HCEC 1CT (cell line): ENCODE results near the gene THSD4.

Source experiments
- DNase-seq: peaks from one replicate; pipeline ENCODE4 v3.0.0-alpha.2; 2017

The THSD4 gene

DNA sequence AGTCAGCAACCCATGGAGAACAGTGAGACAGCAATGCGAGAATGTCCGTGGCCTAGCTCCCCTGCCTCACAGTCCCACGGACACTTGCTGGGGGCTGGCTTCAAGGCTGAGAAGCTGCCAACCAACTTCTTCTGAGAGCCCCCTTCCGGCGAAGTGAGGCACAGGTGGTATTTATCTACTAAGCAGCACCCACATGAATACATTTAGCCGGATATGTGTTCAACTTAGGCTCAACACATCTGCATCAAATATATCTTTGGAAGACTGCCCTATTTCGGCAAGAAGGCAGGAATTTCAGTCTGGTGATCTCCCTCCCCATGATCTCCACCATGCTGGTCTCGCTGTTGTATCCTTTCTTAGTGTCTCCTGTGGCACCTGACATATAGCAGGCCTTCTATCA, 354.1 kb downstream of the THSD4 start:
- DNase-seq: no peak

DNA sequence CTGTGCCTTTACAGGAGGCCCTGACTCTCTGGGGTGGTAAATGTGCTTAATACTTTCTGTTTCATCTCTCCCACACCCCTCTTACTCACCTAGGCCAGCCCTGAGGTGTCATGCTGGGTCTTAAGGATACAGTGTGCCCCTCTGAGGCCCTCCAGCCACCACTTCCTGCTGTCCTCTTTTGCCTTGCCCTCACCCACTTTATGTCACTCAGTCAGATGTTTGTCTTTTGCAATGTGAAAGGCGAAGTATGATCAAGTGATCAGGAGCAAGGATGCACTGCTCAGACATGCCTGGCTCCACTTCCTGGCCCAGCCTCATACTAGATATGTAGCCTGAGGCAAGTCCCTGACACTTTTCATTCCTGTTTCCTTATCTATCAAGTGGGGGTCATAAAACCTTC, 356.1 kb downstream of the THSD4 start:
- no peak for DNase-seq

DNA sequence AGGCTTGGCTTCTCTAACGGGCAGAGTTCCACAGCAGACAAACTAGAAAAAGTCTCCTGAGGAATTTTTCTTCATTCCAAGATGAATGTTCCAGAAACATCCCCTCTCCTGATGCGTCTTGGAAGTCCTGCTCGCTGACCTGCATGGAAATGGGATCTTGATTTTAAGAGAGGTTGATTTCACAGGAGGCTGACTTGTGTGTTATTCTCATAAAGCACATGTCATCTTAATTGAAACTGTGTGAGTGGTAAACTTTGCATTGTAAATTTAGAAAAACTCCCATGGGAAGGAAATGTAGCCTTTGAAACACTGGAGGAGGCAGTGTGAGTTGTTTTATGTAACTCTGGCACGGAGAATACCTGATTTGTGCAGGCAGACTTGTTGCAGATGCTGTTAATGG, 357.3 kb downstream of the THSD4 start:
- no peak for DNase-seq

DNA sequence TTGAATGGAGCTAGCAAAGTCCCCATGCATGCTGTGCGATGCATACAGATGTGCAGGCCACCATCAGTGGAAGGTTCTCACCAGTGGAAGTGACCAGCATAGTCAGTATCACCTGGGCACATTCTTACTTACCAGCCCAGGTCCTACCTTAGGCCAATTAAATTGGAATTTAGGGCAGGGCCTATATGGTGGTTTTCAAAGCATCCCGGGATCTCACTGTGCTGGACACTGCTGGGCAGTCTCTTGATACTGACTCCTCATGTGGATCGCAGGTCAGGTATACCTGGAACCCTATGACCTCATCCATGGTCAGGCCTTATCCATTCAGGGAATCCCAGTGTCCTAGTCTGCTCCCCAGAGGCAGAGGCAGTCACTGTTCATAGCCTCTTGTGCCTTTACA, 358.5 kb downstream of the THSD4 start:
- DNase-seq: no peak

DNA sequence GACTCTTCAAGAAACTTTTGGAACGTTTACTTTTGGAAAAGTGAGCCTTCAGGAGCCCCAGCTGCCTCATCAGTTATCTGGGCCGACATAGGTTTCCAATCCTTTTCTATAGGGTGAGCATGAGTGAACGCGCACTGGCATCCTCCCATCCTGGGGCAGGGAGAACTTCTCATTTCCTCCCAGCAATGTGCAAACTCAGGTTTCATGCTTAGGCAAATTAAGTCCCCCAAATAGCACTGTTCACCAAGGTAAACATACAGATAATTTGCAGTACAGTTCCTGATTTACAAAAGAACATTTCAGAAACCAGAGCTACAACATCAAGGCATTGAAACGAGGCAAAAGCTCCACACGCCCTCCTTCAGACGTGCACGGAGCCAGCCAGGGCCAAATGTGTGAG, 361.6 kb downstream of the THSD4 start:
- DNase-seq: no peak

DNA sequence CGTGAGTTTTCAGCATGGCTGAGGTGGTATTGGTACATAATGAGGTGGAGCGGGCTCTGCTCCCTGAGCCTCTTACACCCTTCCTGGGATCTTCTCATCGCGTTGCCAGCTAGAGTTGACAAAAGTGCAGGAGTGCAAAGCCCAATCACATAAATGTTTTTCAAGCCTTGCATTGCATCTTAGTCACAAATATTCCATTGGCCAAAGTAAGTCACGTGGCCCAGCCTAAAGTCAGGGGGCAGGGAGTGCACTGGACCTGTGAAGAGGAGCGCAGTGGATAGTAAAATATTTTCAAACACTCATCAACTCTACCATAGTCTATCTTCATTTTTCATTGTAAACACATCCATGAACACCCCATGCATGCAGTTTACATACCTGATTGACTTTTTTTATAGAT, 365.3 kb downstream of the THSD4 start:
- DNase-seq: no peak

DNA sequence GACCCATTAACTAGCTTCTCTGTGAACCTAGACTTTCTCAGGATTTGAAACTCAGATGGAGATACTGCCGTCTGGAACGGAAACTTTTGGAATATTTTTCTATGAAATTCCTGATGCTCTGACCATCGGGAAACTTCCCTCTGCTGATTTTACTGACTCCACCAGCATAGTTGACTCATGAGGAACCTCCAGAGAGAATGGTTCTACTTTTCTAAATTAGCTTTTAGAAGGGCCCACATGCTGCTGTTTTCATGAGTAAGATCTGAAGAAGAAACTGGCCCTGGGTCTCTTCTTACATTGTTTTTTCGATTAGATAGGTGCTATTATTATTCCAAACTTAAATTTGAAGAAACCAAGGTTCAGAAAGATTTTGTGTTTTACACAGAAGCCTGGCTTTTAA, 368.8 kb downstream of the THSD4 start:
- DNase-seq: no peak

DNA sequence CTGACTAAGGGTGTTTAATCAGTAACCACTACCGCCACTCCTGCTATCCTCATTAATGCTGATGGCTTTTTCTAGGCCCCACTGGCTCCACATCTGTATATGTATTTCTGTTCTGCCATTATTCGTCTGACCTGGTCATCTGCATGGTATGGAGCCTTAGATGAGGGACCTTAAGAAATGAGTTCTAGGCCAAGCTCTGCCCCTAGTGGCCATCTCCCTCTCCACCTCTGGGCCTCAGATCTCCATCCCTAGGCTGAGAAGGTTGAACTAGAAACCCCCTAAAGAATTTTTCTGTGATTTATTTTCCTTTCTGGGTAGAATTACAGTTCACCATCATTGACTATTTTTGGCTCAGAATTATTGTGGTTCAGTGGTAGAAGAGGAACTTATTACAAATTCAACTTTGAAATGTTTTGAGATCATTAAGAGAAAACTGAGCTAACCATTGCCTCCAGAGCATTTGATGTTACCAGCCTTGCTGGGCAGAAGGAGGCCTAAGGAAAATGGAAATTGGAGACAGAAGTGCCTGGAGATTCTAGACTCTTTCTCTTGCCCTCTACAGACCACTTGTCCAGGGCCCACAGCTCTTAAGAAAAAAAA, 369.9 kb downstream of the THSD4 start:
- peak; percentile 10 for DNase-seq

DNA sequence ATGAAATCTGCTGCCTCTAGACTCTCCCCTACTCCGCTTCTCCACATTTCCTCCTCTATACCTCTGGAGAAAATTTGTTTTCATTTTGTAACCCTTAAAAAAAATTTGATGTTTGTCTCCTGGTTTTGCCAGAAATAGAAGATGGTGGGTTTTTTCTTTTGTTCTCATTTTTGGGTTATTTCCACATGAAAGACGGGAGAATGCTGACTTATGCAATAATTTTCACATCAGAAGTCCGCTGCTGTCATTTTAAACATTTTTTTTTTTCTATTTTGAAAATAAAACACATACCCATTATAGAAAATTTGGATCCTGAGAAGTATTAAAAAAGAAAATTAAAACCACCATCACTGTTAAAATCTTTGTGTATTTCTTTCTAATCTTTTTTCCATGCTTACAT, 374.3 kb downstream of the THSD4 start:
- DNase-seq: no peak

DNA sequence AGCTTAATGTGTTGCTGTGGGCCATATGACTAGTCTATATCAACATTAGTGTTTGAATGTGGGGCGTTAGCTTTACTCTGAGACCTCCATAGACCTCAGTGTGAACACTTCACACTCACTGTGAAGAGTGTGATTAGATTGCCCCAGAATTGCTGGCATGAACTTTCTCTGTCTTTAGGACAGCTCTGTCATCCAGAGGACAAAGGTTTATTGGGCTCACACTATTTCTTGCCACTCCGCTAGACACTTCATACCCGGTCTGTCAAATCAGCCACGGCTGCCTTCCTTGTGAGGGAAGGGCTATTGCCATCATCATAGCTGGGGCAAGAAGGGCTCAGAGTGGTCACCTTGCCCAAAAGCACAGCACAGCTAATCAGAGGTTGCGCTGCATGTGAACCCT, 378.3 kb downstream of the THSD4 start:
- no peak for DNase-seq

DNA sequence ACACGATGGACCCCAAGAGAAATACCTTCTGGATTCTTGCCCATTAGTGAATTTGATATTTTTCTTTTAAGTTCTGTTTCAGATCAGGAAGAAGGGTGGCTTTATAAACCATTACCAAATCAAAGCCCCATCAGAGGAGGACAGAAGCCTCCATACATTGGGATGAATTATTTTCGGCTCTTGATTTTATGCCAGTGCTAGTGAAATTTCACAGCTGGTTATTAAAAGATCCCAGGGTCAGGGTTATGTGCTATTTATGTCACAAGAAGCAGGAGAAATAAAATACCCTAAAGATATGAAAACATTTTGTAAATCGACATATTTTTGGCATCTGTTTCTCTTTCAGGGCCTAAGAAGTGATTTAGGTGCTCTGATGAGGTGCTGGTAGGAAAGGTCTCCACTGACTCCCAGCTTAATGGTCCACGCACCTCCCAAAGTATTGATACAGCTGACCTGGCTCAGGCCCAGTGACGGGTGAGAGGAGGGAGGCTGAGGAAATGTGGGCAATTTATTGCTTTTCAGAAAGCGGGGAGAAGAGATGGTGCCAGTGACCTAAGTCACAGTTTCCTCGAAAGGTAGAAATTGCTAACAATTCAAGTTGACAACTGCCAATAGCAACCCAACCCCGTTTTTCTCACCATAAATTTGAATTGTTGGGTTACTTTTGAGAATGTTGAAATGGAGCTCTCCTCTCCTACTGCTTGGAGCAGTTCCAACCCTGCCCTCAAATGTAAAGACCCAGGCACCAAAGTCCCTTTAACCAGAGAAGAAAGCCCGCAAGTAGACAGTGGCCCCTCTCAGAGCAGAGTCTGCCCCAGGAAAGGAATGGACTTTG, 379.5 kb downstream of the THSD4 start:
- DNase-seq: no peak

DNA sequence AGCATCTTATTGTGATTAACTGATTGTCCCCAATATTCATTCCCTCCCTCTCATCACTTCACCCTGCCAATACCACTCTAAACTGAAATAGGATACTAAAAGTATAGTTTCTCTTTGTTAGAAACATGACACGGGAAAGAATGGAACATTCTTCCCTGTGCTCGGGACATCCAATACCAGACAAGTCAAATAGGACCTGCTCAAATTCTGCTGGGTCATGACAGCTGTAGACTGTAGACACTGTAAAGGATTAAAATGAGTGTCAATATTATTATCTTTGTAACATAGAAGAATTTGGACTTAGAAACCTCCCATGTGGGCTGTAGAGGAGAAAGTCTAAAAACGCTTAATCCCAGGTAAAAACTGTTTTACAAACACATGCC, 380.1 kb downstream of the THSD4 start:
- DNase-seq: no peak

DNA sequence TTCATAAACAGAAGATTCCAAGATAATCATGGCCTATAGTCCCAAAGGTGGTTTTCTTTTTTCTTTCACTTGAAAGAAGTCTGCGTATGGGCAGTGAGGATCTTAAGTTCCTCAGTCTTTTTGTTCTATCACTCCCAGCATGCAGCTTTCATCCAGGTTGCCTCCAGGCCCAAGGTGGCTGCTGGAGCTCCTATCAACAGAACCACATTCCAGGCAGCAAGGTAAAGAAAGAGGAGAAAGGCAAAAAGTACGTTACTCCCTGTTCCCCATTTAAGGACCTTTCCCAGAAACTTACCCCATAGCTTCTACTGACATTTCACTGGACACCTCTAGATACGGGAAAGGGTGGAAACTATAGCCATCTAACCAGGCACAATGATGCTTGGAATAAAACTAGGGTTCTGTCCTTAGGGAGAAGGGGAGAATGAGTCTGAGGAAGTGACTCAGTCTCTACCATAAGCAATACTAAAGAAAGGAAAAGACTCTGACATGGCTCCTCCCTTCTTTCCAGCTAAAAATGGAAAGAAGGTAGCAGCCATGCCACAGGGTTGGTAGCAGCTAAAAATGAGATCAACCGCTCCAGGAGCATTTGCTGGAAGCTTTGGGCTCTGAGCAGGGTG, 381.2 kb downstream of the THSD4 start:
- DNase-seq: peak; percentile 48

DNA sequence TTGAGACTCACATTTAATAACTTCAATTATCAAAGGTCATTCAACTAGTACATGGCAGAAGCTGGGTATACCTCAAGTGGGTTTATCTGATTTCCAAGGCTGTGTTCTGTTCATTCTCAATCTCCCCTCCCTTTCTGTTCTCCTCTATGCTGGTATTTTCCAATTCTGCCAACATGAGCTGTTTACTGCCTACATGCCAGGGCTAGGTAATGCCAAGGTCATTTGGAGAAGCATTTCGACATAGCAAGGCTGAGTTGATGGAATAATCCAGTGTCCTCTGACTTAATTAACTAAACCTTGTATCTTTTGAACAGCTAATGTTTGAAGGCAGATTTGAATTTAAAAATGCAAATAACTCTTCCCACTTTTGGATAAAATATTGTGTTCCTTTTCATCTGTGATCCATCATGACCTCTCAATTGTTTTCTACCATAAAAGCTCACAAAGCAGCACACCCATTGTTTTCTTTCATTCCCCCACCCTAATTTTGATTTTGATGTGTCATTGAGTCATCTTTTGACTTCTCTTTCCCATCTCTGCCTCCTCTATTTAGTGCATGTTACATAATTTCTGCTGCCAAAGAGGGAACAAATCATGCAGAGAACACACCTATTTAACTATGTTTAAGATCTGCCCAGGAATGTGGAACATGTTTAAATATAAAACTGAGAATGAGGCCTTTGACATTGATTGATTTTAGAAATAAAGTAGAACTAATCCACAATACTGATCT, 386.2 kb downstream of the THSD4 start:
- DNase-seq: no peak

DNA sequence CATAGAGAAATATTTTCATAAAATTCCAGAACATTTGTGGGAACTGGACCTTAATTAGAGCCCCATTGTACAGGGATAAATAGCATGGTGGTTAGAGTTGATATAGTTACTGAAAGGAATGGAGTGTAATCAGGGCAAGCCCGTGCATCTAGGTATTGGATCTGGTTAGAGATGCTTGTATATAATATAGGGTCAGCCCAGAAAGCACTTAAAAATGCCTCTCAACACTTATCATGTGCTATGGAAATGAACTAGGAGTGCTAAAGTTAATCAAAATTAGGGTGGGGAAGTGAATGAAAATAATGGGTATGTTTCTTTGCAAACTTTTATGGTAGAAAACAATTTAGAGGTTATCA, 386.8 kb downstream of the THSD4 start:
- no peak for DNase-seq

DNA sequence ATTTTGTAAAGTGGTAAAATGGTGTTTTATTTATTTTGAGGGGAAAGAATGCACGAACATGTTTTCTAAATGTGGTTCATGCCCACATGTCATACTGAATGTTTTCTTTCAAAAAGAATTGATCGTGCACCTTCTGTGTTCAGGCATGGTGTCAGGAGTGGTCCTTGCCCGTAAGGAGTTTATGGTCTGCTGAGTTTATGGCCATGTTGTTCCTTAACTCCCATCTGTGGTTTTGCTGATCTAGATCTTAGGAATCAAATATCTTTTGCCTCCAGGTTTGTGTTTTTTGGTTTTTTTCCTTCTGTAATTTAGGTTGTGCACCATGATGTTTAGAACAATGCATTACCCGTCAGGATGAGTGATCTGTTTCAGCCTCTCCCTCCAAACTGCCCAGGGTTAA, 390.7 kb downstream of the THSD4 start:
- DNase-seq: no peak

DNA sequence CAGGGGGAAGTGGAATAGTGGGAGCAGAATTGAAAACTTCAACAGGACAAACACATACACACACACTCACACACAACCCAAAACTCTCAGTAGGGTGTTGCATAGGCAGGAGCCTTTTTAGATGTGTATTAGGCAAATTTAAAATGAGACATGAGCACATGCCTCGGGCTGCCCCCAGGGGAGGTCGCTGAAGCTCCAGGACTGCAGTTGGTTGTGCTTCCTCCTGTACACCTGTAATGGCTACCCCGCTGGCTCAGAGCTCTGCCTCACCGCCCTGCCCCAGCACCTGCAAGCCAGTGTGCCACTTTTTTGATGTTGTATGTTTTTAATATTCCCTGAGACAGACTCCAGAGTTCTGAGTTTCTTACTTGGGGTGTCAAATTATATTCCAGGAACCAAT, 391.7 kb downstream of the THSD4 start:
- no peak for DNase-seq

DNA sequence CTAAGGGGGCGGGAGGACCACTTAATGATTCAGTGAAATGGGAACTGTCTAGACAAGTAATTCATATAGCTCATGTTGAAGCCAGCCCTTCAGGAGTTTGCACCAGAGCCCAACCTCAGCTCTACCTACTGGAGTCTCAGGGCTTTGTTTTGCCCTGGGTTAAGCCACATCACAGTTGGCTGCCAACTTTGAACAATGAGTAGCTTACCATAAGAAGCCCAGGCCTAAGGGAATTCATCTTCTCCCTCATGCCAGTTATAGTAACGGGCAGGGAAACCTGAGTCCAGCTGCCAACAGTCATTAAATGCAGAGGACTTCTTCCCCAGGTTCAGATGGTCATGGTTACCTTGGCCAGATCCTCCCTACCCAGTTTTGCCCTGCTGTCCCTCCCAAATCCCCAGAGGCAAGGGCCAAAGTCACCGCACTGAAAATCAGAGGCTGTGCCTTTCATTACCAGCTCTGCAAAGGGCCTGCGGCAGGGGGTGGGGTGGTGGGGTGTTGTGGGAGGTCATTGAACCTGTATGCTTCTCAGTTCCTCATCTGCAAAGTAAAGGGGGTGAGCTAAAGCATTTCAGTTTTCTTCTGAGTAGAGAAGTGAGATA, 392.9 kb downstream of the THSD4 start:
- no peak for DNase-seq

DNA sequence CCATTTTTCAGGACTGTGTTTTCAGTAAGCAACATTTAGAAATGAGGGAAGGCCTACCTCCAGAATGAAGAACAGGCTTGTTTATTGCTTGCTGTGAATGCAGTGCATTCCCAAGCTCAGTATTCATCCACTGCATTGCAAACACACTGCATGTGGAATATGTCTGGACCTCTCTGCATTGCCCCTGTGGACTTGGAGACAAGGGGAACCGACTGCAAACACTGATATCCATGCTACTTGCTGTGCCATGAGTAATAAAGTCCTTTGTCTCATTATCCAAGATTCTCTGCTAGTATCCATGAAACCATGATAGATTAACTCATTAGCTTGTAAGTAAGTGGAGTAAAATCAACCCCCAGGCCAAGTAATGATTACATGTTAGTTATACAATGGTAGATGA, 393.9 kb downstream of the THSD4 start:
- no peak for DNase-seq

DNA sequence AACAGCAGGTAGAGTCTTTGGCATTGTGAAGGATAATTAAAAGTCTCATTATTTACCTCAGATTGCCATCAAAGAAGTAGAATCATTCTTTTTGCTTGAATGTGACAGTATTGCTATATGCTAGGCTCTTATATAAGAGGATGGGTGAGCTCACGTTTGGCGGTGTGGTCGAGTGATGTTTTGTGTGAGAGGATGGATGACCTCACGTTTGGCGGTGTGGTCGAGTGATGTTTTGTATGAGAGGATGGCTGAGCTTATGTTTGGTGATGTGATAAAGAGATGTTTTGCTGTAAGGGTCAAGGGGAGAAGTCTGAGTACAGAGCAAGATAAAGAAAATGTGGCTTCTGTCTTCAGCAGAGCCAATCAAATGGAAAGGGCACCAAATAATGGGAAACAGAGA, 395.5 kb downstream of the THSD4 start:
- DNase-seq: no peak

DNA sequence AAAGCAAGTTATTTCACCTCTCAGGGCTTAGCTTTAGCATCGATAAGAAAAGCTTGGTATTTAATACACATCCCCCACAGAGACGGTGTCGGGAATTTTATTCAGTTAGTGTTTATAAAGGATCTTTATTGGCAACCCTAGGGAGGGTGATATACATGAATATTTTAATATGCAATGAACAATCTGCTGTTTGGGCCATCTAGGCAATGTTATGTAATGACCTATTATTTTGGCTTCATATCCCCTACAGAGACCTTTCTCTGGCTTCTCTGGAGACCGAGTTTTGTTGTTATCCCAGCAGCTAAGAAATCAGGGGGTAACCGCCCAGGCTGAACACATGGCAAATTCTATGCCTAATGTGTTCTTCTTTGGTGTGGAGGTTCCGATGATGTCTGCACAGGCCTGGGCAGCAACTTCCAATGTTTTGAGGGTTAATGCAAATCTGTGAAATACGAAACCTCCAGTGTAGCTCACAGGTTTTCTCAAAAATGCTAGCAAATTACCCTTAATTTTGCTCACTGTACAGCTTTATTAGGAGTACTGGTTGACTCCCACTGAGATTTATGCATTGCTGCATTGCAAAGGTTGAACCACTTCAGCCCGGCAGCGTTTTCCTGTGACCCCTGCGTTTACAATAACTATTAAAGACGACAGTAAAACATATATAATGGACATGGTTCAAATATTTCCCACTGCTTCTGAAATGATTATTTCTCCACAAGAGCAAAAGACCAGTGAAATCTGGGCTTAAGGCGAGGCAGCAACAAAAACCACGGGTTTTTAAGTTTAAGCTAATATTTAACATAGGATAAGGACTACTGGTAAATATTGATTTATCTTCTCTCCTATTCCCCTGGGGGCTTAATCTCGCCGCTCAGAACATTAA, 396.8 kb downstream of the THSD4 start:
- no peak for DNase-seq

DNA sequence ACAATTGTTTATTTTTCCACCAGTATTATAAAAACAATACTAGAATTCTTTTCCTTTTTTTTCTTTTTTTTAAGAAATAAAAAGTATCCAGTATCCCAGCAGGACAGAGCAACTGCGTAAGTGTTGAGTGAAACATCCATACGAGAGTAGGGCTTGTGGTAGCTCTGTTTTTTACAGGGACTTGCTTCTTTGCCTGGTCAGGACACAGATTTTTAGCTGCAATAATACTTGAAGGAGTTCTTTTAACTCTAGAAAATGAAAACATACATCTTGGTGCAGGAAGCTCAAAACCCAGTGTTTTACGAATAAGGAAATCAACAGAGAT, 397.4 kb downstream of the THSD4 start:
- no peak for DNase-seq
